ENCODE measurements around the gene PSG5. TPM values are rescaled to one million over a fixed set of nuclear protein-coding genes. Genes with fewer than 3 reads are reported as not detected.
"Not testable (repeated sequence)": the region's sequence is repeated elsewhere in the genome, so short reads cannot be mapped to it uniquely, and the experiment has no call there.

PSG5 gene
- total and polyA plus RNA-seq, 2 experiments from 2014 or later, result 0.32 TPM; not detected in 1

DNA sequence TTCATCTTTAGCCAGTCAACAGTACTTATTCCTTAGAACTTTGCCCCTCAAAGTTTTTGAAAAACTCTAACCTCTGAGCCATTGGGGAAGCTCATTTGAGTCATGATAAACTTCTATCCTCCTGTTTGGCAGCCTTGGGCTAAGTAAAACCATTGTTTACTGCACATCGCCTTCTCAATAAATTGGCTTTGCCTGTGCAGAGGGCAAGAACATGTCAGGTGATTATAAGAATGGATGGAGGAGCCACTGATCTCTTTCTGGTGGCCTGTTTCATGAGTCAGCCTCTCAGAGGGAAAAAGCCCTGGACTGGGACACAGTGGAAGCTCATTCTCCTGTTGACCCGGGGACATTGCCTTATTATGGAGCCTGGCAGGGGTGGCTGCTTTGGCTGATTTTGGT, 38.5 kb upstream of the PSG5 start (continued):
- TF ChIP-seq, protein P1, sequence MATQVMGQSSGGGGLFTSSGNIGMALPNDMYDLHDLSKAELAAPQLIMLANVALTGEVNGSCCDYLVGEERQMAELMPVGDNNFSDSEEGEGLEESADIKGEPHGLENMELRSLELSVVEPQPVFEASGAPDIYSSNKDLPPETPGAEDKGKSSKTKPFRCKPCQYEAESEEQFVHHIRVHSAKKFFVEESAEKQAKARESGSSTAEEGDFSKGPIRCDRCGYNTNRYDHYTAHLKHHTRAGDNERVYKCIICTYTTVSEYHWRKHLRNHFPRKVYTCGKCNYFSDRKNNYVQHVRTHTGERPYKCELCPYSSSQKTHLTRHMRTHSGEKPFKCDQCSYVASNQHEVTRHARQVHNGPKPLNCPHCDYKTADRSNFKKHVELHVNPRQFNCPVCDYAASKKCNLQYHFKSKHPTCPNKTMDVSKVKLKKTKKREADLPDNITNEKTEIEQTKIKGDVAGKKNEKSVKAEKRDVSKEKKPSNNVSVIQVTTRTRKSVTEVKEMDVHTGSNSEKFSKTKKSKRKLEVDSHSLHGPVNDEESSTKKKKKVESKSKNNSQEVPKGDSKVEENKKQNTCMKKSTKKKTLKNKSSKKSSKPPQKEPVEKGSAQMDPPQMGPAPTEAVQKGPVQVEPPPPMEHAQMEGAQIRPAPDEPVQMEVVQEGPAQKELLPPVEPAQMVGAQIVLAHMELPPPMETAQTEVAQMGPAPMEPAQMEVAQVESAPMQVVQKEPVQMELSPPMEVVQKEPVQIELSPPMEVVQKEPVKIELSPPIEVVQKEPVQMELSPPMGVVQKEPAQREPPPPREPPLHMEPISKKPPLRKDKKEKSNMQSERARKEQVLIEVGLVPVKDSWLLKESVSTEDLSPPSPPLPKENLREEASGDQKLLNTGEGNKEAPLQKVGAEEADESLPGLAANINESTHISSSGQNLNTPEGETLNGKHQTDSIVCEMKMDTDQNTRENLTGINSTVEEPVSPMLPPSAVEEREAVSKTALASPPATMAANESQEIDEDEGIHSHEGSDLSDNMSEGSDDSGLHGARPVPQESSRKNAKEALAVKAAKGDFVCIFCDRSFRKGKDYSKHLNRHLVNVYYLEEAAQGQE (IDR thresholded peaks at IDR 0.05; ENCODE audit: unreplicated experiment), result no peak
- TF ChIP-seq POLR2AphosphoS5 (IDR thresholded peaks at IDR 0.05; ENCODE audit: low read depth) (no peak), EZH2phosphoT487 (IDR thresholded peaks at IDR 0.05; ENCODE audit: unreplicated experiment) (no peak)

DNA sequence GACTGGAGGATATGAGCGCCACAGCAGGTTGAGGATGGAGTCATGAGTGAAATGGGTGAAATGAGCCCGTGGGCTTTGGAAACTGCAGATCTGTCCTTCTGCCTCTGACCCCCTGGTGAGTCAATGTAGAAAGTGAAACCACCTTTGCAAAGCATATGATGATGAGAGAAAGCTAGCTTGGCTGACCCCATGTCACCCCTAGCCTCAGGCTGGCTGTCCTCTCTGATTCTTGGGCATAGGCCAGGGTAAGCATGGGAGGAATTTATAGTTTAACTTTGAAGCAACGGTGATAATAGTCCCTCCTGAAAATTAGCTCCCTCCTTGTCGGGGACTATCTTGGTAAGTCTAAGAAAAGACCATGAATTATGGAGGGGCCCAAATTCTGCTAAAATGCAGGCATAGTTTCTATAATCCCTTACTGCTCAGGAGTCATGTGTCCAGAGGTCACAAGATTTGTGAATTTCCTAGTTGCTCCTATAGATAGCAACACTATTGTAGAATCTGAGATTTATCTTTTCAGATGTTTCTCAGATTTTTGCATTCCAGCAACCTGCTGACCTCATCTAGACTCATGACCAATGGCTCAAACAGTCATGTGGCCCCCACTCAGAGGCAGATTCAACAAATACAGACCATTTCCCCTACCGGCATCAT, 38.0 kb upstream of the PSG5 start:
- H3F3A ChIP-seq (replicated peaks; ENCODE audit: low read depth); H3K79me2 ChIP-seq (replicated peaks; ENCODE audit: insufficient read depth); H3K27me3 ChIP-seq (ENCODE audit: insufficient read depth); H2AFZ ChIP-seq; DNase-seq (ENCODE audit: low spot score); H3K4me3 ChIP-seq; H3K27ac Mint-ChIP-seq; H4K20me1 ChIP-seq (replicated peaks; ENCODE audit: insufficient read depth); H3K4me1 Mint-ChIP-seq; H3K27ac ChIP-seq (ENCODE audit: low read depth); H3K36me3 ChIP-seq (ENCODE audit: insufficient read depth); H3K9me2 ChIP-seq (ENCODE audit: insufficient read depth); H3K4me1 ChIP-seq (ENCODE audit: insufficient read depth); H3K4me3 Mint-ChIP-seq; H3K4me2 ChIP-seq; ATAC-seq: not testable (repeated sequence)
- H3K36me3 Mint-ChIP-seq (ENCODE audit: low read depth), result peaks cover 29% of the 10 kb centered on the region
- peaks cover 11% of the 10 kb centered on the region for H3K27me3 Mint-ChIP-seq (ENCODE audit: insufficient read depth, low read depth, poor library complexity)
- H3K9me3 Mint-ChIP-seq, result peaks cover 88% of the 10 kb centered on the region

DNA sequence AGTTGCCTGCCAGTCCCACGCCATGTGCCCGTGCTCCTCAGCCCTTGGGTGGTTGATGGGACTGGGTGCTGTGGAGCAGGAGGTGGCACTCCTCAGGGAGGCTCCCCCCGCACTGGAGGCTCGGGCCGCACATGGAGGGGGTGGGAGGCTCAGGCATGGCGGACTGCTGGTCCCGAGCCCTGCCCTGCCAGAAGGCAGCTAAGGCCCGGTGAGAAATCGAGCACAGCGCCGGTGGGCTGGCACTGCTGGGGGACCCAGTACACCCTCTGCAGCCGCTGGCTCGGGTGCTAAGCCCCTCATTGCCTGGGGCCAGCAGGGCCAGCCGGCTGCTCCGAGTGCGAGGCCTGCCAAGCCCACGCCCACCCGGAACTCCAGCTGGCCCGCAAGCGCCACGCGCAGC, 35.6 kb upstream of the PSG5 start:
- peaks cover 85% of the 10 kb centered on the region for H3K9me3 Mint-ChIP-seq
- not testable (repeated sequence) for DNase-seq (ENCODE audit: low spot score); H4K20me1 ChIP-seq (replicated peaks; ENCODE audit: insufficient read depth); H3K4me1 ChIP-seq (ENCODE audit: insufficient read depth); H3K4me2 ChIP-seq; H3F3A ChIP-seq (replicated peaks; ENCODE audit: low read depth); ATAC-seq; H3K9me2 ChIP-seq (ENCODE audit: insufficient read depth); H3K79me2 ChIP-seq (replicated peaks; ENCODE audit: insufficient read depth); H3K36me3 ChIP-seq (ENCODE audit: insufficient read depth); H3K4me3 Mint-ChIP-seq; H3K27me3 ChIP-seq (ENCODE audit: insufficient read depth); H3K4me3 ChIP-seq; H3K27ac Mint-ChIP-seq; H2AFZ ChIP-seq; H3K27me3 Mint-ChIP-seq (ENCODE audit: insufficient read depth, low read depth, poor library complexity); H3K27ac ChIP-seq (ENCODE audit: low read depth); H3K4me1 Mint-ChIP-seq
- H3K36me3 Mint-ChIP-seq (ENCODE audit: low read depth), result peaks cover 20% of the 10 kb centered on the region

GRCh38 chr19:43219136-43219535, 32.8 kb upstream of the PSG5 start:
- not testable (repeated sequence) for H3K4me3 ChIP-seq; H3K36me3 ChIP-seq (ENCODE audit: insufficient read depth); H3K27ac Mint-ChIP-seq; H2AFZ ChIP-seq; H4K20me1 ChIP-seq (replicated peaks; ENCODE audit: insufficient read depth); H3K4me1 ChIP-seq (ENCODE audit: insufficient read depth); H3K9me2 ChIP-seq (ENCODE audit: insufficient read depth); H3K27me3 ChIP-seq (ENCODE audit: insufficient read depth); H3K4me3 Mint-ChIP-seq; H3K79me2 ChIP-seq (replicated peaks; ENCODE audit: insufficient read depth); H3K4me1 Mint-ChIP-seq; H3K4me2 ChIP-seq; DNase-seq (ENCODE audit: low spot score); ATAC-seq; H3F3A ChIP-seq (replicated peaks; ENCODE audit: low read depth); H3K27me3 Mint-ChIP-seq (ENCODE audit: insufficient read depth, low read depth, poor library complexity); H3K27ac ChIP-seq (ENCODE audit: low read depth)
- Mint-ChIP-seq H3K36me3 (ENCODE audit: low read depth) (peaks cover 19% of the 10 kb centered on the region), H3K9me3 (peaks cover 80% of the 10 kb centered on the region)

DNA sequence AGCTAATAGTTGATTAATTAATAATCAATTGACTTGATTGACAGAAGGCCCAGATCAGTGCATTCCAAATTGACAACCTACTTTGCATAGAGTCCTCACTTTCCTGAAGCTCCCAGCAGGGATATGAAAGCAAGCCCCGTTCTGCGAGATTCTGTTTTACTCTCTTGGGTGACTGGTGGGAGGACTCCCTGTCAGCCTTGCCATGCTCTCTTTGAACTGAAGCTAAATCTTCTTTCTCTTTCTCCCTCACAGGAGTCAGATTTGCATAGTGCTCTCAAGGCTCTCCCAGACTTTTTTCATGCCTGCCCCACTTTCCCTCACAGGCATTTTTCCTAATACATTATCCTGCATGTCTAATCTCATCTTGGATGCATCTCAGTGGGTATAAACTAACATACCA, 29.5 kb upstream of the PSG5 start:
- not testable (repeated sequence) for H3K9me2 ChIP-seq (ENCODE audit: insufficient read depth); H3K4me1 Mint-ChIP-seq; H3K4me2 ChIP-seq; H3K36me3 ChIP-seq (ENCODE audit: insufficient read depth); H3K27me3 Mint-ChIP-seq (ENCODE audit: insufficient read depth, low read depth, poor library complexity); H3K27ac ChIP-seq (ENCODE audit: low read depth); H2AFZ ChIP-seq; H3K79me2 ChIP-seq (replicated peaks; ENCODE audit: insufficient read depth); H3K27ac Mint-ChIP-seq; H3F3A ChIP-seq (replicated peaks; ENCODE audit: low read depth); H3K4me3 ChIP-seq; H4K20me1 ChIP-seq (replicated peaks; ENCODE audit: insufficient read depth); ATAC-seq; H3K4me3 Mint-ChIP-seq; DNase-seq (ENCODE audit: low spot score); H3K36me3 Mint-ChIP-seq (ENCODE audit: low read depth); H3K4me1 ChIP-seq (ENCODE audit: insufficient read depth); H3K27me3 ChIP-seq (ENCODE audit: insufficient read depth)
- peaks cover 74% of the 10 kb centered on the region for H3K9me3 Mint-ChIP-seq

All from GM23338 (cell line).